CD4-positive, alpha-beta T cell (primary cell): ENCODE measurements around the gene SYNCRIP. TPM values are rescaled to one million over a fixed set of nuclear protein-coding genes. Genes with fewer than 3 reads are reported as not detected.

ENCODE experiments used
- ATAC-seq: fragments of 200-7000 bp; cut with Tn5 transposase; one replicate; pipeline ENCODE4 v1.10.0; 2022; ENCODE audit warnings: mild to moderate bottlenecking; ENCODE audit not compliant: poor library complexity
- CTCF ChIA-PET: fragments of 350-600 bp; sonication (Branson Sonifier 250); formaldehyde crosslinking; loops from one replicate; lab custom pipeline; 2021; ENCODE audit warnings: antibody characterized with exemption, inconsistent platforms; lab: Charles Lee
- POLR2A ChIA-PET: fragments of 350-600 bp; sonication (Branson Sonifier 250); formaldehyde crosslinking; loops from one replicate; lab custom pipeline; 2021; ENCODE audit warnings: antibody characterized with exemption, inconsistent platforms; lab: Charles Lee
- DNase-seq, 14 experiments: peaks; one replicate each; pipeline ENCODE4 v3.0.0-alpha.2; 2013 to 2020; ENCODE audit warnings: mixed read lengths in 2 of 14
- H3K27ac ChIP-seq, 2 donors: one replicate each; pipeline versions ENCODE4 v1.5.1 to v1.7.0; 2013; ENCODE audit warnings: low read length in 2 of 2, low read depth in 1 of 2, mild to moderate bottlenecking in 1 of 2
- H3K27me3 ChIP-seq, 2 experiments: 1 replicate in 1 of 2; 2 replicates in 1 of 2; pipeline versions ENCODE4 v1.6.1 to v1.7.0; 2013; ENCODE audit warnings: low read length in 2 of 2, control low read depth in 1 of 2, mild to moderate bottlenecking in 1 of 2, moderate library complexity in 1 of 2; ENCODE audit not compliant: insufficient read depth in 2 of 2, control insufficient read depth in 1 of 2
- H3K36me3 ChIP-seq: one replicate; pipeline ENCODE4 v1.6.1; 2013; ENCODE audit warnings: low read length, control low read depth; ENCODE audit not compliant: insufficient read depth
- H3K4me1 ChIP-seq: one replicate; pipeline ENCODE4 v1.6.1; 2013; ENCODE audit warnings: low read length, control low read depth; ENCODE audit not compliant: insufficient read depth
- H3K4me3 ChIP-seq: one replicate; pipeline ENCODE4 v1.5.1; 2013; ENCODE audit warnings: mild to moderate bottlenecking, low read length, moderate library complexity
- H3K9me3 ChIP-seq, 2 experiments: 1 replicate in 1 of 2; 2 replicates in 1 of 2; pipeline versions ENCODE4 v1.6.1 to v1.7.0; 2013; ENCODE audit warnings: low read length in 2 of 2, mild to moderate bottlenecking in 2 of 2, control low read depth in 1 of 2, moderate library complexity in 1 of 2; ENCODE audit not compliant: control insufficient read depth in 1 of 2, insufficient read depth in 1 of 2
- H3K27ac Mint-ChIP-seq: one replicate; pipeline ENCODE4 v1.8.0; 2020; ENCODE audit warnings: mixed read lengths
- H3K27me3 Mint-ChIP-seq: one replicate; pipeline ENCODE4 v1.8.0; 2021; ENCODE audit warnings: mixed read lengths
- H3K36me3 Mint-ChIP-seq: one replicate; pipeline ENCODE4 v1.8.0; 2021; ENCODE audit warnings: low read depth, mixed read lengths
- H3K4me1 Mint-ChIP-seq: one replicate; pipeline ENCODE4 v1.8.0; 2021; ENCODE audit warnings: low read depth, mixed read lengths
- H3K4me3 Mint-ChIP-seq: one replicate; pipeline ENCODE4 v1.8.0; 2020; ENCODE audit warnings: mild to moderate bottlenecking, mixed read lengths
- H3K9me3 Mint-ChIP-seq: one replicate; pipeline ENCODE4 v1.8.0; 2020; ENCODE audit warnings: mixed read lengths
- intact Hi-C, 2 experiments: fragments of 100-400 bp; cut with DNase I in 1 of 2; cut with micrococcal nuclease in 1 of 2; formaldehyde crosslinking; loops; one replicate each; pipeline versions ENCODE4 v1.15.1 to v1.9.0; 2023 to 2025; cut with DNase I, micrococcal nuclease
- total RNA-seq, 174 experiments: library from RNA in 2 of 174; stranded (reverse) in 2 of 174; gene quantifications; one replicate each; pipeline ENCODE4 v1.2.3 and lab custom pipeline; 2021 to 2026
- TF ChIP-seq, protein P1 (sequence below): fragments of 200-600 bp; IDR thresholded peaks from one replicate; pipeline ENCODE4 v1.8.0; 2022; ENCODE audit warnings: antibody characterized with exemption, mild to moderate bottlenecking

The SYNCRIP gene
- total RNA-seq, 2 experiments from 2014 or later = 53.2 to 58.3 TPM

- Histone ChIP-seq H3K4me3 (no peak overlapping the region), H3K27me3 (no peaks in the 10 kb centered on the region), H3K4me1 (no peaks in the 10 kb centered on the region), H3K9me3 (peaks cover 0 to 3% of the 10 kb centered on the region in 2 experiments), H3K36me3 (no peaks in the 10 kb centered on the region), H3K27ac (no peak overlapping the region)
- ATAC-seq = no peak
- H3K9me3 Mint-ChIP-seq = no peaks in the 10 kb centered on the region
- intact Hi-C loops = no loop called here
- H3K36me3 Mint-ChIP-seq = no peaks in the 10 kb centered on the region
- peak in 1 of 14 experiments; percentile 6 for DNase-seq
- H3K4me3 Mint-ChIP-seq = no peak overlapping the region
- H3K4me1 Mint-ChIP-seq = peaks cover 16% of the 10 kb centered on the region
- ChIA-PET POLR2A (interaction anchor here (0.7 to 1.5 kb wide), 3 partner anchors 8 to 78 kb away, joined by 3 to 6 read pairs (median 4); no protein-coding TSS in a partner anchor), CTCF (interaction anchor here (1.0 to 1.3 kb wide), 3 partner anchors 10 to 40 kb away, joined by 3 to 5 read pairs (median 3); no protein-coding TSS in a partner anchor)
- H3K27me3 Mint-ChIP-seq = no peaks in the 10 kb centered on the region
- TF ChIP-seq, protein P1, sequence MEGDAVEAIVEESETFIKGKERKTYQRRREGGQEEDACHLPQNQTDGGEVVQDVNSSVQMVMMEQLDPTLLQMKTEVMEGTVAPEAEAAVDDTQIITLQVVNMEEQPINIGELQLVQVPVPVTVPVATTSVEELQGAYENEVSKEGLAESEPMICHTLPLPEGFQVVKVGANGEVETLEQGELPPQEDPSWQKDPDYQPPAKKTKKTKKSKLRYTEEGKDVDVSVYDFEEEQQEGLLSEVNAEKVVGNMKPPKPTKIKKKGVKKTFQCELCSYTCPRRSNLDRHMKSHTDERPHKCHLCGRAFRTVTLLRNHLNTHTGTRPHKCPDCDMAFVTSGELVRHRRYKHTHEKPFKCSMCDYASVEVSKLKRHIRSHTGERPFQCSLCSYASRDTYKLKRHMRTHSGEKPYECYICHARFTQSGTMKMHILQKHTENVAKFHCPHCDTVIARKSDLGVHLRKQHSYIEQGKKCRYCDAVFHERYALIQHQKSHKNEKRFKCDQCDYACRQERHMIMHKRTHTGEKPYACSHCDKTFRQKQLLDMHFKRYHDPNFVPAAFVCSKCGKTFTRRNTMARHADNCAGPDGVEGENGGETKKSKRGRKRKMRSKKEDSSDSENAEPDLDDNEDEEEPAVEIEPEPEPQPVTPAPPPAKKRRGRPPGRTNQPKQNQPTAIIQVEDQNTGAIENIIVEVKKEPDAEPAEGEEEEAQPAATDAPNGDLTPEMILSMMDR = no peak
- H3K27ac Mint-ChIP-seq = peak overlapping the region; percentile 35
These were observed 41.9 kb downstream of the SYNCRIP start for GRCh38 chr6:85600713-85601313.

- ChIA-PET CTCF (interaction anchor here (0.7 to 2.5 kb wide), 5 partner anchors 32 to 84 kb away, joined by 3 to 8 read pairs (median 4); partner anchors contain the start of gene SYNCRIP), POLR2A (interaction anchor here (0.6 to 5.6 kb wide), 8 partner anchors 10 to 1735 kb away, joined by 3 to 174 read pairs (median 4); partner anchors contain the start of genes CYB5R4 and SYNCRIP)
- Histone ChIP-seq H3K36me3 (peaks cover 6% of the 10 kb centered on the region), H3K27me3 (no peaks in the 10 kb centered on the region), H3K9me3 (peaks cover 0 to 3% of the 10 kb centered on the region in 2 experiments), H3K27ac (peak overlapping the region; percentile 92 to 93), H3K4me3 (peak overlapping the region; percentile 86), H3K4me1 (peaks cover 25% of the 10 kb centered on the region)
- no peaks in the 10 kb centered on the region for H3K27me3 Mint-ChIP-seq
- H3K4me1 Mint-ChIP-seq = peaks cover 50% of the 10 kb centered on the region
- H3K27ac Mint-ChIP-seq = peak overlapping the region; percentile 85
- DNase-seq = peak in 8 of 14 experiments; percentile 5 to 84 (median 32)
- peak; percentile 38 for ATAC-seq
- intact Hi-C loops = loop anchor here (1.0 to 5.0 kb wide), 3 partner anchors 48 to 84 kb away; partner anchors contain the start of gene SYNCRIP (in 1 of the 2)
- peak overlapping the region; percentile 95 for H3K4me3 Mint-ChIP-seq
- peaks cover 39% of the 10 kb centered on the region for H3K36me3 Mint-ChIP-seq
- TF ChIP-seq, protein P1 = no peak
- no peaks in the 10 kb centered on the region for H3K9me3 Mint-ChIP-seq
These were observed 48.3 kb downstream of the SYNCRIP start for GRCh38 chr6:85594197-85594930.

DNA sequence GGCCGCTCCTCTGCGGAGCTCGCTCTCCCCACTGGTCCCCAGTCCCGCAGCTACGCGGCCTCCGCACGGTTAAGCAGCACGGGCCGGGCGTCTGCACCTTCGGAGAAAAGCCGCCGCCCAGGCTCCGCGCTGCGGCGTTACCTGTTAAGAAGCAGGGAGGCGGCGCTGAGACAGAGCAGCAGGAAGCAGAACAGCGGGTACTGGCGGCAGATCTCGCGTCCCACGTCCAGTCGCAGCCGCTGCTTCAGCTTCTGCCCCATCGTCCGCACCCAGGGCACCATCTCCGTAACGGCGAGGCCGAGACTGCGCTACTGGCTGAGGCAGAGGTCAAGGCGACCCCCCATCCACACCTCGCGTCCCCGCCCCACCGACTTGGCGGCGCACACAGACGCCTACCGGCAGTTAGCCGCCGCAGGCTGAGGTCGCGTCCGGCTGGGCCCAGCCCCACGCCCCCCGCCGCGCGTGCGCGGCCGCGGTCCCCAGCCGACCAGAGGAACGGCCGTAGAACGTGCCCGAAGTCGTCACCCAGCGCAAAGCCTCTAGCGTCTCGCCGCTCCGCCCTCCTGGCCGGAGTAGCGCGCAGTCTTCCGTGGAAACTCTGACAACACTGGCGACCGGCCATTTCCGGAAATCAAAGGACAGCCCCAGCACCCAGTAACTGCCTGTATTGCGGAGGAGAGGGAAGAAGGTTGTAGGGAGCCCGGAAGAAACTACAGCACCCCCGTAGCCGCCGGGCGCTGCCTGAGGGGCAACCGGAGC is 49.1 kb downstream of the SYNCRIP start, which contains the start of gene SNX14:
SNX14 (minus strand) TSS at position 421 of the 759 bp plus-strand sequence; CDS start at position 281, 140 bp downstream.
- Mint-ChIP-seq H3K27me3 (no peaks in the 10 kb centered on the region), H3K4me1 (peaks cover 58% of the 10 kb centered on the region), H3K4me3 (peak within 1 kb of the TSS; percentile 95), H3K36me3 (peaks cover 46% of the 10 kb centered on the region), H3K9me3 (no peaks in the 10 kb centered on the region), H3K27ac (peak within 1 kb of the TSS; percentile 85)
- no peaks in the 10 kb centered on the region for H3K27me3 ChIP-seq
- H3K4me1 ChIP-seq = peaks cover 25% of the 10 kb centered on the region
- TF ChIP-seq, protein P1 = no peak
- ATAC-seq (peak; percentile 72), DNase-seq (peak; percentile 56 to 89 (median 66))
- POLR2A ChIA-PET = interaction anchor here (0.6 to 5.6 kb wide), 16 partner anchors 8 to 1734 kb away, joined by 3 to 174 read pairs (median 4); partner anchors contain the start of genes CYB5R4 and SYNCRIP
- H3K36me3 ChIP-seq = peaks cover 6% of the 10 kb centered on the region
- peaks cover 0 to 3% of the 10 kb centered on the region in 2 experiments for H3K9me3 ChIP-seq
- H3K4me3 ChIP-seq = peak within 1 kb of the TSS; percentile 86
- intact Hi-C loops = loop anchor here (1.0 to 5.0 kb wide), 3 partner anchors 49 to 85 kb away; partner anchors contain the start of gene SYNCRIP (in 2 of the 2)
- CTCF ChIA-PET = interaction anchor here (0.7 to 2.5 kb wide), 5 partner anchors 33 to 85 kb away, joined by 3 to 8 read pairs (median 4); partner anchors contain the start of gene SYNCRIP
- peak within 1 kb of the TSS; percentile 92 to 93 for H3K27ac ChIP-seq
